Measurements from ENCODE around the gene DMRTA2. TPM values are rescaled to one million over a fixed set of nuclear protein-coding genes. Genes with fewer than 3 reads are reported as not detected.

DMRTA2 gene
- total and polyA plus RNA-seq, 2 of the 4 experiments (the other 2 are of a cell fraction): 0.02 TPM; not detected in 1

DNA sequence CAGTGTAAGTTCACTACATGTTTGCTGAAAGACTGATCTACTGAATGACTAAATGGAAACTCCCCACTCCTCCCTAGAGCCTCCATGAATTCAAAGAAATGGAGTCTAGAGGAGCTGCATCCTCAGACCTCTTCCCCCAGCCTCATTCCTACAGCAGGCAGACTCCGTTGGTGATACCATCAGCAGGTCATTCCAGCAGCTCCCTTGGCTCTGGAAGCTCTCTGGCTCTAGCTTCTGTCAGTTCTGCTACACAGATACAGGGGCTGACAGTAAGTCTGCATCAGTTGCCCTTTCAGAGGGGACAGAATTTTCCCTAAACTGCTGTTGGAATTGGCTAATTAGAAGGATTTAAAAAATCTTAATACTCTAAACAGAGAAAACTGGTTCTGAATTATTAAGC is 31.7 kb upstream of the DMRTA2 start:
- no peaks in the 10 kb centered on the region for H3K9me3 ChIP-seq (ENCODE audit: control insufficient read depth, insufficient read depth, low read length)
- no TSS peak for BruUV-seq (replicated peaks)
- intact Hi-C loops (cut with micrococcal nuclease) (no loop called here), in situ Hi-C loops (cut with MboI; ENCODE audit: low sequenced_read_pairs) (no loop called here), dilution Hi-C loops (cut with HindIII; ENCODE audit: low sequenced_read_pairs, unreplicated experiment) (no loop called here)
- H3K79me1 ChIP-seq (ENCODE audit: low read depth in 1 of 2, low read length in 2 of 2): no peaks in the 10 kb centered on the region
- no peak overlapping the region for H3K23ac ChIP-seq (ENCODE audit: low read depth, low read length)
- no peak overlapping the region for H3K14ac ChIP-seq (replicated peaks; ENCODE audit: low read depth, low read length)
- H3K27ac ChIP-seq (ENCODE audit: insufficient read depth, low read length): no peak overlapping the region
- H3K18ac ChIP-seq (ENCODE audit: low read depth, low read length): no peak overlapping the region
- no peaks in the 10 kb centered on the region for H4K20me1 ChIP-seq (ENCODE audit: insufficient read depth, low read length)
- no peak overlapping the region for H4K91ac ChIP-seq (ENCODE audit: insufficient read depth, low read depth, low read length)
- H3K9ac ChIP-seq (ENCODE audit: low read depth, low read length): no peak overlapping the region
- H2BK15ac ChIP-seq (ENCODE audit: low read depth, low read length): no peak overlapping the region
- no peak overlapping the region for H2BK5ac ChIP-seq (ENCODE audit: low read depth, low read length, poor library complexity, severe bottlenecking)
- H2AK5ac ChIP-seq (ENCODE audit: low read depth, low read length): no peak overlapping the region
- no peak overlapping the region for H2AK9ac ChIP-seq (replicated peaks; ENCODE audit: low read depth, low read length, poor library complexity)
- ChIA-PET CTCF (no interaction called here), POLR2A (ENCODE audit: unreplicated experiment) (no interaction called here)
- H2BK20ac ChIP-seq (ENCODE audit: low read depth, low read length): no peak overlapping the region
- H4K8ac ChIP-seq (ENCODE audit: low read depth in 2 of 2, low read length in 2 of 2): no peak overlapping the region
- no peaks in the 10 kb centered on the region for H3K27me3 ChIP-seq (ENCODE audit: control insufficient read depth, insufficient read depth, low read length)
- no peak overlapping the region for H2BK120ac ChIP-seq (ENCODE audit: low read depth, low read length)
- no peak for TF ChIP-seq POLR2A (IDR thresholded peaks at IDR 0.05; ENCODE audit: low read depth, low read length)
- no peak for TF ChIP-seq RFX5 (IDR thresholded peaks at IDR 0.05; ENCODE audit: low read depth, low read length)
- TF ChIP-seq FOS (IDR thresholded peaks at IDR 0.05; ENCODE audit: low read depth, low read length): no peak
- no peak for TF ChIP-seq CEBPB (IDR thresholded peaks at IDR 0.05; ENCODE audit: low read depth, low read length)
- no peak for TF ChIP-seq MAFK (IDR thresholded peaks at IDR 0.05; ENCODE audit: low read depth, low read length)
- no peak for TF ChIP-seq RAD21 (IDR thresholded peaks at IDR 0.05; ENCODE audit: low read length)
- TF ChIP-seq NFE2L2 (IDR thresholded peaks at IDR 0.05; ENCODE audit: low read depth, low read length): no peak
- no peak for TF ChIP-seq MAZ (IDR thresholded peaks at IDR 0.05; ENCODE audit: borderline replicate concordance, low read depth, low read length)
- no peak for TF ChIP-seq CHD1 (IDR thresholded peaks at IDR 0.05; ENCODE audit: low read depth, low read length)
- ATAC-seq (ENCODE audit: low read depth): no peak
- no peaks in the 10 kb centered on the region for H3K36me3 ChIP-seq (ENCODE audit: control insufficient read depth, insufficient read depth, low read length)
- H3K4me2 ChIP-seq (ENCODE audit: low read depth, low read length): no peak overlapping the region
- H2AFZ ChIP-seq (replicated peaks; ENCODE audit: low read length, poor library complexity): no peak overlapping the region
- H3K9me1 ChIP-seq (ENCODE audit: insufficient read depth, low read length): no peaks in the 10 kb centered on the region; the same call in 1 of the 2 replicates
- no peak overlapping the region for H3K4me3 ChIP-seq (ENCODE audit: insufficient read depth, low read depth, low read length)
- H3K4ac ChIP-seq (ENCODE audit: low read depth, low read length): no peak overlapping the region
- H3K4me1 ChIP-seq (ENCODE audit: control insufficient read depth, insufficient read depth, low read length): no peaks in the 10 kb centered on the region
- no peak for DNase-seq
- no CpG with 5 or more reads among the region's 1 CpG for WGBS, 2 experiments (ENCODE audit: extremely low coverage in 2 of 2, insufficient read length in 1 of 2)
- no peak overlapping the region for H3K56ac ChIP-seq (ENCODE audit: extremely low read depth, insufficient read depth, low read length)
- H4K5ac ChIP-seq (ENCODE audit: low read depth, low read length): no peak overlapping the region

All from IMR-90 (cell line).